Osteocyte (in vitro differentiated cells): ENCODE results near the gene DEAF1. TPM values are rescaled to one million over a fixed set of nuclear protein-coding genes. Genes with fewer than 3 reads are reported as not detected.

Experiments used
- DNase-seq: peaks from one replicate; pipeline ENCODE4 v3.0.0; 2021; ENCODE audit warnings: mixed read lengths; ENCODE audit not compliant: unreplicated experiment; ENCODE audit errors: extremely low spot score
- H3K27ac Mint-ChIP-seq: one replicate; pipeline ENCODE4 v1.8.0; 2021; ENCODE audit warnings: mild to moderate bottlenecking, mixed read lengths; ENCODE audit not compliant: unreplicated experiment
- H3K27me3 Mint-ChIP-seq: one replicate; pipeline ENCODE4 v1.8.0; 2021; ENCODE audit warnings: mixed read lengths; ENCODE audit not compliant: unreplicated experiment
- H3K36me3 Mint-ChIP-seq: one replicate; pipeline ENCODE4 v1.8.0; 2021; ENCODE audit warnings: mixed read lengths; ENCODE audit not compliant: unreplicated experiment
- H3K4me1 Mint-ChIP-seq: one replicate; pipeline ENCODE4 v1.8.0; 2021; ENCODE audit warnings: mixed read lengths; ENCODE audit not compliant: unreplicated experiment
- H3K4me3 Mint-ChIP-seq: one replicate; pipeline ENCODE4 v1.8.0; 2021; ENCODE audit warnings: mild to moderate bottlenecking, moderate library complexity, mixed read lengths; ENCODE audit not compliant: unreplicated experiment
- H3K9me3 Mint-ChIP-seq: one replicate; pipeline ENCODE4 v1.8.0; 2021; ENCODE audit warnings: mixed read lengths; ENCODE audit not compliant: unreplicated experiment
- CTCF ChIP-seq: fragments of 200-600 bp; sonication (generic); IDR thresholded peaks from 2 replicates; pipeline ENCODE4 v1.5.0; 2021; ENCODE audit warnings: antibody characterized with exemption, mild to moderate bottlenecking, moderate library complexity
- total RNA-seq: library from RNA; stranded (reverse); gene quantifications from 2 replicates; pipeline ENCODE4 v1.2.1, GENCODE V29; 2021

Gene DEAF1
- total RNA-seq, 1 donor from 2014 or later = 113 TPM

- no peak for DNase-seq
- TF ChIP-seq CTCF = no peak
- Mint-ChIP-seq H3K36me3 (no peaks in the 10 kb centered on the region), H3K27me3 (no peaks in the 10 kb centered on the region), H3K4me3 (no peak overlapping the region), H3K4me1 (peaks cover 54% of the 10 kb centered on the region), H3K27ac (no peak overlapping the region), H3K9me3 (no peaks in the 10 kb centered on the region)
Observed at GRCh38 chr11:708511-708910, 13.5 kb upstream of the DEAF1 start.

- no peaks in the 10 kb centered on the region for H3K36me3 Mint-ChIP-seq
- no peak for TF ChIP-seq CTCF
- no peaks in the 10 kb centered on the region for H3K9me3 Mint-ChIP-seq
- no peak for DNase-seq
- H3K27me3 Mint-ChIP-seq = no peaks in the 10 kb centered on the region
- H3K27ac Mint-ChIP-seq = peak overlapping the region; percentile 91
- H3K4me3 Mint-ChIP-seq = peak overlapping the region; percentile 47
- peaks cover 56% of the 10 kb centered on the region for H3K4me1 Mint-ChIP-seq
Observed at GRCh38 chr11:707817-708420, 12.9 kb upstream of the DEAF1 start.

GRCh38 chr11:706957-707816, 12.2 kb upstream of the DEAF1 start:
- peak; percentile 51 for TF ChIP-seq CTCF
- H3K4me3 Mint-ChIP-seq = peak overlapping the region; percentile 68
- H3K36me3 Mint-ChIP-seq = no peaks in the 10 kb centered on the region
- DNase-seq = no peak
- peak overlapping the region; percentile 91 for H3K27ac Mint-ChIP-seq
- peaks cover 58% of the 10 kb centered on the region for H3K4me1 Mint-ChIP-seq
- H3K27me3 Mint-ChIP-seq = no peaks in the 10 kb centered on the region
- H3K9me3 Mint-ChIP-seq = no peaks in the 10 kb centered on the region

GRCh38 chr11:706439-706956, 11.5 kb upstream of the DEAF1 start:
- Mint-ChIP-seq H3K4me3 (peak overlapping the region; percentile 68), H3K4me1 (peaks cover 56% of the 10 kb centered on the region), H3K36me3 (no peaks in the 10 kb centered on the region), H3K27ac (peak overlapping the region; percentile 81), H3K27me3 (no peaks in the 10 kb centered on the region), H3K9me3 (no peaks in the 10 kb centered on the region)
- TF ChIP-seq CTCF = no peak
- no peak for DNase-seq
